ENCODE data around the gene WWC2.

Gene WWC2

DNA sequence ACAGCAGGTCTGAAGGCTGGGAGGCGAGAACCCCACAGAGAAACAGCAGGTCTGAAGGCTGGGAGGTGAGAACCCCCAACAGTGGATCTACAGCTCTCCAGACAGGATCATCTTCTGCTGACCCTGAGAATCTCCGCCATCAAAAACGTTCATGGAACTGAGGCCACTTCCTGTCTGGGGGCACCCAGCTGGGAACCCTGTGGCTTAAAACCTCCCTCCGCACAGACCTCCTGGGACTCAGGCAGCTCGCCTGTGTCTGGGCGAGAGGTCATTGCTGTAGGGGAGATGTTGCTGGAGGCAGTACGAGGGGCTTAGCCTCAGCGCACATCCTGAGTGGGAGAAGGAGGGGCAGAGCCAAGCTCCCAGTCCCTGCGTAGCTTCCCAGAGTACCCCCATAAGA lies 238.3 kb downstream of the WWC2 start:
- DNase-seq: no peak

- no peak for DNase-seq
These were observed 238.8 kb downstream of the WWC2 start for GRCh38 chr4:183337833-183338232.

GRCh38 chr4:183342541-183343533 lies 243.8 kb downstream of the WWC2 start:
- DNase-seq: no peak

DNA sequence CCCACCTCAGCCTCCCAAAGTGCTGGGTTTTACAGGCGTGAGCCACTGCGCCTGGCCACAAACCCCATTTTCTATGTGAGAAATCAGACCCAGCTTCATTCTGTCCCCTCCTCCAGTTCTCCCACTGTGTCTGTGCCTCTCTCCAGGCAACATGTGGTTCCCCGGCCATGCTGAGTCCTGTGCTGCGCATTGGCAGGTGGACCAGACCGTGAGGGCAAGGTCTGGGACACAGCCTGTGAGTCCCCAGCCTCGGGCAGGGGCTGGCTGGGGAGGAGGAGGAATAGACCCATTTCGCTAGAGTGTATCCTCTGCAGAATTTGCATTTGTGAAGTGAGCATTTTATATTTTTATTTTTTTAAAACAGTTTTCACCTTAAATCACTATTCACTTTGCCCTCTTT lies 244.7 kb downstream of the WWC2 start:
- DNase-seq: no peak

GRCh38 chr4:183344523-183345255 lies 245.6 kb downstream of the WWC2 start:
- no peak for DNase-seq

GRCh38 chr4:183345261-183345660 lies 246.2 kb downstream of the WWC2 start:
- no peak for DNase-seq

DNA sequence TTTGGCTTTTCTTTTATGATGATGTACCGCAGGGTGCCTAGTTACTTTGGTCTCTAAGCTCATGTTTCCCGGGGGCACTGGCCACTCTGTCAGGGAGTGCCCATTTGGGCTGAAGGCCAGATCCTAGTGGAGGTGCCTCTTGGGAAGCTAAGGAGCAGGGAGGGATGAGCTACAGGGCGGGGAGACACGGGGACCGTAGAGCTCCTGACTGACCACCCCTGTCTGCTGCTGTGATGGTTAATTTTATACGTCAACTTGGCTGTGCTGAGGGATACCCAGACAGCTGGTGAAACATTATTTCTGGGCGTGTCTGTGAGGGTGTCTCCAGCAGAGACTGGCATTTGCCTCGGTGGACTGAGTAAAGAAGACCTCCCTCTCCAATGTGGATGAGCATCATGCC lies 248.1 kb downstream of the WWC2 start:
- DNase-seq: no peak

DNA sequence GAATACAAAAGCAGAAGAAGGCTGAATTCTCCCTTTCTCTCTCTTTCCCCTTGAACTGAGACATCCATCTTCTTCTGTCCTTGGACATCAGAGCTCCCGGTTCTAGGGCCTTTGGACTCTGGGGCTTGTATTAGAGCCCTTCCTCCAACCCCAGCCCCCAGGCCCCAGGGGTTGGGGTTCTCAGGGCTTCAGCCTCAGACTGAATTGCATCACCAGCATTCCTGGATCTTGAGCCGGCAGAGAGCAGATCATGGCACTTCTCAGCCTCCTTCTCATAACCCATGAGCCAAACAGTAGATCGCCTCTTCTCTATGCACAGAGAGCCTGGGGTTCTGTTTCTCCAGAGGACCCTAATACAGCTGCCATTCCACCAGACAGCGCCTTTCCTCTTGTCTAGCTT lies 248.5 kb downstream of the WWC2 start:
- no peak for DNase-seq

DNA sequence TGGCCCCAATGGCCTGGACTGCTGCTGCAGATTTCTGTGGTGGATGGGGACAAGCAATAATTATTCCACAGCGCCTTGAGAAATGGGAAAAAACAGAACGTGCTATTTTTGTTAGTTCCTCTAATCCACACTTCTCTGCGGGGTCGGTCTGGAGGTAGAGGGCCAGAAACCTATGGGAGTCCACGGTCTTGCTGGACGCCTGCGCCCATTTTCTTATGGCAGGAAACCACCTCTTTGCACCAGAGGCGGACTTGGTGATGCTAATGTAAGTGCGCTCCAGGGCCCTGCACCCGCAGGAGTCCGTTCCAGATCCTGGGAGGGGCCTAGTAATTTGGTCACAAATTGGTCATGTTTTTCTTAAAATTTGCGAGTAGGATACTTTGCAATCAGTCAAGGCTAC lies 249.1 kb downstream of the WWC2 start:
- no peak for DNase-seq

GRCh38 chr4:183348706-183349659 lies 249.9 kb downstream of the WWC2 start:
- peak; percentile 83 for DNase-seq

GRCh38 chr4:183349673-183350072 lies 250.6 kb downstream of the WWC2 start:
- DNase-seq: peak; percentile 10

GRCh38 chr4:183350317-183351071 lies 251.4 kb downstream of the WWC2 start:
- no peak for DNase-seq

DNA sequence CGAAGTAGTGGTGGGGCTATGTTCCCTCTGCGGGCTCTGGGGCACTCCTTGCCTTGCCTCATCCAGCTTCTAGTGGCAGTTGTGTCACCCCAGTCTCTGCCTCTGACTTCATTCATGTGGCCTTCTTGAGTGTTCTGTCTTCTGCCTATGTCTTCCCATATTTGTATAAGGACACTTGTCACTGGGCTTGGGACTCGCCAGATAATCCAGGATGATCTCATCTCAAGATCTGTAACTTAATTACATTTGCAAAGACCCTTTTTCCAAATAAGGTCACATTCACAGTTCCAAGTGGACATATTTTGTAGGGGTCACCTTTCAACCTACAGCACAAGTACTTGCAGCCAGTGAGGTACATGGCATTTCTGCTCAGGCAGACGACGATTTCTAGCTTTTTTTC lies 253.5 kb downstream of the WWC2 start:
- no peak for DNase-seq

DNA sequence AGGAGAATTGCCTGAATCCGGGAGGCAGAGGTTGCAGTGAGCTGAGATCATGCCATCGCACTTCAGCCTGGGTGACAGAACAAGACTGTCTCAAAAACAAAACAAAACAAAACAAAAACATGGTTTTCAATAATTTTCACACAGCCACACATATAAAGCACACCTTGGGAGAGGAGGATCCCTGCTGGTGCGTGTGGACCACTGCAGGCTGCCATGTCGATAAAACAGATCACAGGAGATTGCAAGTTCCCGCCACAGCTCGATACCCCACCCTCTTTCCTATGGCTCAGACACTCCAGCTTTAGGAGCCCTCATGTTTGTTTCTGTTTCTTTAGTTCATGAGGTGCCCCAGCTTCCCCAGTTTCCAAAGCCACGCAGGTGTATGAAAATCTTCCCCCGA lies 254.5 kb downstream of the WWC2 start:
- DNase-seq: no peak

- DNase-seq: no peak
These were observed 255.2 kb downstream of the WWC2 start for GRCh38 chr4:183354219-183354618.

GRCh38 chr4:183355405-183355804 lies 256.3 kb downstream of the WWC2 start:
- no peak for DNase-seq

DNA sequence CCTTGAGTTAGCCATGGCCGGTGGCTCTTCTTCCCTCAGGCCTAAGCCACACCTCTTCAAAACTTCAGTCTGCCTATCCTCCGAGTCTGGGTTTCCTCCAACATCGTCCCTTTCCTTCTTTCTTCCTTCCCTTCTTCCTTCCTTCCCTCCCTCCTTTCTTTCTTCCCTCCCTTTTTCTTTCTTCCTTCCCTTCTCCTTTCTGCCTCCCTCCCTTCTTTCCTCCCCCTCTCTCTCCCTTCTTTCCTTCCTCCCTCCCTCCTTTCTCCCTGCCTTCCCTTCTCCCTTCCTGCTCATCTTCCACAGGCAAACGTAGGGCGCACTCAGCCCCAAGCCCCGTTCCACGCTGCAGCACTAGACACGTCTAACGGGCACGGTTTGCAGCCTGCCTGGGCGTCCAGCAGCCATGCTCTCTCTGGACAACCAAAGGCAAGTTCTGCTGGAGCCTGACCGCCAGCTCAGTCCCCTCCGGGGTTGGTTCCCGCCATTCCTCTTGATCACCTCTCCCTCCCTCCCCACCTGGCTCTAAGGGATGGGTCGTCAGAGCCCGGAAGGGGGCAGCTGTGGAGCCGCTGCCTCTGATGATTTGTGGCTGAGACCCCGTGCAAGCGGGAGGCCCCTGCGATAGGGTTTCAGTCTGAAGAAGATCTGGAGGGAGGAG lies 257.2 kb downstream of the WWC2 start:
- DNase-seq: no peak

DNA sequence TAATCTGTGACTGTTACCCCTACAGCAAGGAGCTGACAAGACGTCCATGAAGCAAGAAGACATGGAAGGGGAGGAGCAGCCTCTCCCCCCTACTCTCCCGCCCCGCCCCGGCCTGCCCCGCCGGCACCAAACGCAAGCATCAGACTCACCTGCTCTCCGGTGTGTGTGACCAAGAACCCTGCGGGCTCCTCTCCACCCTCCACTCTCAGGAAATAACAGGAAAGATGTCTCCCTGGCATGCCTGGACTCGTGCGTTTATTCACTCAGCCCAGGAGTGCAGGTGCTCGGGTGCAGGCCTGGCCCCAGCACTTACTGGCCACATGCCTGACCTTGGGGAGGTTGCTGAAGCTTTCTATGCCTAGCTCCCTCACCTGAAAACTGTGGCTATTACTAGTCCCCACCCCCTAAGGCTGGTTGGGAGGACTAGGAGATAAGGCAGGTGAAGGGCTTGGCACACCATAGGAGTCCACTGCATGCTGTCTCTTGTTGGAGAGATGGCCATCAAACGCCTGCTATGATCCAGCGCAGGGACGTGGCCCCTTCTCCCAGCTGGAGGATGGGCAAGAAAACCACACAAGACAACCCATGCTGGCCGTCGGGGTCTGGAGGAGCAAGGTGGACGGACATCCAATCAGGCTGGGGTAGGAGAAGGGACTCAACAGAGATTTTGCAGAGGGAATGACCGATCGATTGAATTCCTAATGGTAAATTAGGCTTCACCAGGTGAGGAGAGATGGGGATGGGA lies 258.0 kb downstream of the WWC2 start:
- DNase-seq: no peak

DNA sequence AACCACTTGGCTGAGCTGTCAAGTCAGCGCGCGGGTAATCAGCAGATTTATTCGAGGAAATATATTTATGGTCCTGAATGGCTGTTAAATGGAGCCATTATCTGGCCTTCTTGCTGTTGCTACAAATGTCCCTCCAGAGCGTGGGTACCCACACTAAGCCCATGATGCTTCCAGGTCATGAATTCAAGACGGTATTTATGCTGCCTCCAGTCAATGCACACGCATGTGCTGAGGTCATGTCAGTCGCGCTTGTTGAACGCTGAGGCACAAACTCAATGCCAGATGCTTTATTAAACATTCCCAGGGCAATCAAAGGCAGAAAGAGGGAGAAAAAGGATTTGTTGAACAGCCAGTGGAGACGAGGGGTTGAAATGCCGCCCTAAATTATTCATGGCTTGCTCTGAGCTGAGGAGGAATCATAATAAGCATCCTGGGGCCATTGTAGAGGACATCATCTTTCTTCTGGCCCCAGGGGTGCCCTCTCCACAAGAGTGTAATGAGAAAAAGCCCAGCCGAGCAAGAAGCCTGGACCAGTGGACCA lies 259.2 kb downstream of the WWC2 start:
- DNase-seq: no peak

GRCh38 chr4:183360161-183360919 lies 261.3 kb downstream of the WWC2 start:
- DNase-seq: no peak

Measured in activated CD4-positive, alpha-beta T cell treated with anti-CD3 and anti-CD28 coated beads, Interleukin-2, Interleukin-6, amounts not matched to agents 100 ng/mL and 50 ng/mL, durations not matched to agents 16 hours and 8 hours (primary cell).